Mesendoderm (in vitro differentiated cells): ENCODE results near the gene SIAH3.

Experiments used
- DNase-seq: peaks from one replicate; pipeline ENCODE4 v3.0.0; 2013
- H2AK5ac ChIP-seq: 2 replicates; pipeline ENCODE4 v1.6.1; 2013; ENCODE audit warnings: low read length, inconsistent platforms
- H2BK120ac ChIP-seq: 2 replicates; pipeline ENCODE4 v1.6.1; 2013; ENCODE audit warnings: low read depth, mild to moderate bottlenecking, low read length, moderate library complexity, mixed read lengths
- H2BK15ac ChIP-seq: replicated peaks from 2 replicates; pipeline ENCODE4 v1.6.1; 2013; ENCODE audit warnings: low read depth, mild to moderate bottlenecking, moderate library complexity
- H2BK5ac ChIP-seq: 2 replicates; pipeline ENCODE4 v1.6.1; 2013; ENCODE audit warnings: low read length, inconsistent platforms
- H3K18ac ChIP-seq: 2 replicates; pipeline ENCODE4 v1.6.1; 2013; ENCODE audit warnings: mild to moderate bottlenecking, low read length, mixed read lengths
- H3K23ac ChIP-seq: one replicate; pipeline ENCODE4 v1.6.1; 2013; ENCODE audit warnings: low read length
- H3K27ac ChIP-seq: 2 replicates; pipeline ENCODE4 v1.5.1; 2013; ENCODE audit warnings: low read depth, mild to moderate bottlenecking, inconsistent platforms, low read length, moderate library complexity
- H3K27me3 ChIP-seq: 2 replicates; pipeline ENCODE4 v1.6.1; 2013; ENCODE audit warnings: low read length, control low read depth, mild to moderate bottlenecking, inconsistent platforms; ENCODE audit not compliant: insufficient read depth, poor library complexity
- H3K36me3 ChIP-seq: 2 replicates; pipeline ENCODE4 v1.6.1; 2013; ENCODE audit warnings: low read length, inconsistent platforms; ENCODE audit not compliant: control insufficient read depth, insufficient read depth
- H3K4ac ChIP-seq: one replicate; pipeline ENCODE4 v1.6.1; 2013; ENCODE audit warnings: low read depth, mild to moderate bottlenecking, low read length, moderate library complexity
- H3K4me1 ChIP-seq: 2 replicates; pipeline ENCODE4 v1.6.1; 2013; ENCODE audit warnings: low read depth, low read length, inconsistent platforms; ENCODE audit not compliant: control insufficient read depth
- H3K4me2 ChIP-seq: 2 replicates; pipeline ENCODE4 v1.6.1; 2013; ENCODE audit warnings: low read length
- H3K4me3 ChIP-seq: 2 replicates; pipeline ENCODE4 v1.5.1; 2013; ENCODE audit warnings: mild to moderate bottlenecking, low read length
- H3K56ac ChIP-seq: one replicate; pipeline ENCODE4 v1.6.1; 2013; ENCODE audit warnings: low read length
- H3K79me1 ChIP-seq: 2 replicates; pipeline ENCODE4 v1.6.1; 2013; ENCODE audit warnings: low read length, inconsistent platforms
- H3K79me2 ChIP-seq: 2 replicates; pipeline ENCODE4 v1.6.1; 2013; ENCODE audit warnings: mild to moderate bottlenecking, low read length; ENCODE audit not compliant: control insufficient read depth, insufficient read depth
- H3K9ac ChIP-seq: 2 replicates; pipeline ENCODE4 v1.6.1; 2013; ENCODE audit warnings: low read length, inconsistent platforms
- H4K5ac ChIP-seq: one replicate; pipeline ENCODE4 v1.6.1; 2013; ENCODE audit warnings: low read length
- H4K8ac ChIP-seq: one replicate; pipeline ENCODE4 v1.6.1; 2013; ENCODE audit warnings: low read depth, mild to moderate bottlenecking, control low read depth, low read length, moderate library complexity
- whole genome bisulfite sequencing: extraction: QIAGEN DNeasy Blood & Tissue Kit; methylation state at CpG from one replicate; pipeline ENCODE4 v1.1.7; 2013; ENCODE audit warnings: low lambda C conversion rate, missing lambda C conversion rate; ENCODE audit not compliant: insufficient coverage; ENCODE audit errors: extremely low coverage; 5-methylcytosine and 5-hydroxymethylcytosine counted together

The SIAH3 gene

DNA sequence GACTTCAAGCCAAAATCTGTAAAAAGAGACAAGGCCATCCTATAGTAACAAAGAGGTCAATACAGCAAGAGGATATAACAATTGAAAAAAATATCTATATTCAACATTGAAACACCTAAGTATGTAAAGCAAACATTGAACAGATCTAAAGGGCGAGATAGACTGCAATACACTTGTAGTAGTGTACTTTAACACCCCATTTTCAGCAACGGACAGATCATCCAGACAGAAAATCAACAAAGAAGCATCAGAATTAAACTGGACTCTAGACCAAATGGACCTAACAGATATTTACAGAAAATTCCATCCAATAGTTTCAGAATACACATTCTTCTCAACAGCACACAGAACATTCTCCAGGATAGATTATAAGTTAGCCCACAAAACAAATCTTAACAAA lies 28.7 kb upstream of the SIAH3 start:
- Histone ChIP-seq H3K79me1 (no peaks in the 10 kb centered on the region), H3K27ac (no peak overlapping the region), H4K8ac (no peak overlapping the region), H3K18ac (no peak overlapping the region), H3K56ac (no peak overlapping the region), H3K27me3 (no peaks in the 10 kb centered on the region), H2BK120ac (no peak overlapping the region), H3K36me3 (no peaks in the 10 kb centered on the region), H3K4me3 (no peak overlapping the region), H3K23ac (no peak overlapping the region), H3K9ac (no peak overlapping the region), H3K79me2 (no peaks in the 10 kb centered on the region), H2BK15ac (no peak overlapping the region), H2AK5ac (no peak overlapping the region), H4K5ac (no peak overlapping the region), H3K4ac (no peak overlapping the region), H3K4me2 (no peak overlapping the region), H2BK5ac (no peak overlapping the region), H3K4me1 (peaks cover 8% of the 10 kb centered on the region)
- no CpG with 5 or more reads among the region's 2 CpGs for WGBS
- no peak for DNase-seq

DNA sequence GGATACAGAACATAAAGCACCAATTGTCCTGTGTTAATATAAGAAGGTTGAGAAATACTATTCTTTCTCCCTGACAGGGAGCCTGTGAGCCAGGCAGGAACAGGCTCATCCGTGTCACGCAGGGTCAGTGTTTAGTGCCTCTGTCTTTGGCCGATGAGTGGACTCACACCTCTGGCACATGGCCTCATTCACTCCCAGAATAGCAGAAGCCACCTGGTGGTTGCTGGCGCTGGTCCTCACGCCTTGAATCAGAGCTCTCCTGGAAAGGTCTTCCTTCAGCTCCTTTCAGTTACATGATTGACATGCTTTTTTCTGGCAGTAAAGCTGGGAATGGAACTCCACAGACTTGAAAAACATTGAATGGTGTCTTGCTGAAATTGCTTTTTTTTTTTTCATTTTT lies 28.1 kb upstream of the SIAH3 start:
- no CpG with 5 or more reads among the region's 5 CpGs for WGBS
- H3K36me3 ChIP-seq, result no peaks in the 10 kb centered on the region
- H3K18ac ChIP-seq, result no peak overlapping the region
- no peak overlapping the region for H3K4ac ChIP-seq
- H2BK5ac ChIP-seq, result no peak overlapping the region
- DNase-seq, result peak; percentile 75
- H2BK120ac ChIP-seq, result no peak overlapping the region
- H3K4me2 ChIP-seq, result no peak overlapping the region
- peaks cover 8% of the 10 kb centered on the region for H3K4me1 ChIP-seq
- H3K79me1 ChIP-seq, result no peaks in the 10 kb centered on the region
- H2BK15ac ChIP-seq, result no peak overlapping the region
- H3K79me2 ChIP-seq, result no peaks in the 10 kb centered on the region
- H3K27ac ChIP-seq, result no peak overlapping the region
- no peak overlapping the region for H2AK5ac ChIP-seq
- no peak overlapping the region for H3K9ac ChIP-seq
- H3K23ac ChIP-seq, result no peak overlapping the region
- no peak overlapping the region for H4K8ac ChIP-seq
- no peaks in the 10 kb centered on the region for H3K27me3 ChIP-seq
- H3K56ac ChIP-seq, result no peak overlapping the region
- no peak overlapping the region for H3K4me3 ChIP-seq
- no peak overlapping the region for H4K5ac ChIP-seq

DNA sequence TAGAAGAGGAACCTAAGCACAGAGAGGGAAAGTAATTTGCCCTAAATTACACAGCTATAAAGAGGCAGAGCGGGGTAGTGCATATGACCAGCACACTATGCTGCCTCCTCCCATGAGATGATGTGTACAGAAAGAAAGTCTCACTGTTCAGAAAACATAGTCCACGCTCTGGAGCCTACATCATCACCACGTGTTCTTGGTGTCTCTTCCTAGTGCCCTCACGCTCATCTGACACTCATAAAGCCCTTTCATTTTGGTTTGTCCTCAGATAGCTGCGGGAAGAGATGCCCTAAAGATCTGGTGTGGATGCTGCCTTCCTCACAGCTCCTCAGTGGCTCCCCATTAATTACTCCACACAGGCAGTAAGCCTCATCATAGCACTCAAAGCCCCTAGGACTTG lies 27.4 kb upstream of the SIAH3 start:
- no peak overlapping the region for H3K18ac ChIP-seq
- no peak overlapping the region for H3K4me2 ChIP-seq
- no peaks in the 10 kb centered on the region for H3K79me2 ChIP-seq
- no peak for DNase-seq
- H2BK15ac ChIP-seq, result no peak overlapping the region
- peaks cover 8% of the 10 kb centered on the region for H3K4me1 ChIP-seq
- H3K79me1 ChIP-seq, result no peaks in the 10 kb centered on the region
- no peaks in the 10 kb centered on the region for H3K27me3 ChIP-seq
- H2BK120ac ChIP-seq, result no peak overlapping the region
- H4K5ac ChIP-seq, result no peak overlapping the region
- no CpG with 5 or more reads among the region's 5 CpGs for WGBS
- H3K23ac ChIP-seq, result no peak overlapping the region
- no peaks in the 10 kb centered on the region for H3K36me3 ChIP-seq
- H3K4ac ChIP-seq, result no peak overlapping the region
- H3K27ac ChIP-seq, result no peak overlapping the region
- H3K9ac ChIP-seq, result no peak overlapping the region
- no peak overlapping the region for H3K56ac ChIP-seq
- H3K4me3 ChIP-seq, result no peak overlapping the region
- H2AK5ac ChIP-seq, result peak overlapping the region; percentile 9
- H2BK5ac ChIP-seq, result no peak overlapping the region
- no peak overlapping the region for H4K8ac ChIP-seq

DNA sequence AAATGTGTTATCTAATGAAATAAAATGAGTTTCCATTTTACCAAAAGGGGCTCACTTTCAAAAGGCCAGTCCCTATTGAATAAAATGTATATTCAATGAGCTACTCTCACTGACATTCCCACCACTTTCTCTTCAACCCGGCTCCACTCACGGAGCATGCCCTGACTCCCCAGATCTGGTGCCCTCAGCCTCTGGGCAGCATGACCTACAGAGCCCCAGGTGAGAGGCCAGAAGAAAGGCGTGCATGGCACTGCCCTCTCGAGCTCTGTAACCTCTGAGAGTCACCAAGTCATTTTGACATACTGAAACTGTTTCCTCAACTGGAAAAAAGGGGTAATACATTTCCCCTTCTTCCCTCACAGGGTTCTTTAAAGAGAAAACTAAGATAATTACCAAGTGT lies 25.2 kb upstream of the SIAH3 start:
- no peak for DNase-seq
- H2BK5ac ChIP-seq, result no peak overlapping the region
- H2BK120ac ChIP-seq, result no peak overlapping the region
- no peak overlapping the region for H3K4me2 ChIP-seq
- H3K4me1 ChIP-seq, result peaks cover 2% of the 10 kb centered on the region
- no peak overlapping the region for H3K56ac ChIP-seq
- H3K18ac ChIP-seq, result no peak overlapping the region
- H3K4me3 ChIP-seq, result no peak overlapping the region
- no peak overlapping the region for H3K27ac ChIP-seq
- H3K79me1 ChIP-seq, result no peaks in the 10 kb centered on the region
- H3K4ac ChIP-seq, result no peak overlapping the region
- no peak overlapping the region for H3K23ac ChIP-seq
- no CpG with 5 or more reads among the region's 4 CpGs for WGBS
- H2BK15ac ChIP-seq, result no peak overlapping the region
- no peaks in the 10 kb centered on the region for H3K36me3 ChIP-seq
- no peak overlapping the region for H4K8ac ChIP-seq
- no peak overlapping the region for H3K9ac ChIP-seq
- H3K79me2 ChIP-seq, result no peaks in the 10 kb centered on the region
- H3K27me3 ChIP-seq, result no peaks in the 10 kb centered on the region
- H2AK5ac ChIP-seq, result no peak overlapping the region
- H4K5ac ChIP-seq, result no peak overlapping the region

DNA sequence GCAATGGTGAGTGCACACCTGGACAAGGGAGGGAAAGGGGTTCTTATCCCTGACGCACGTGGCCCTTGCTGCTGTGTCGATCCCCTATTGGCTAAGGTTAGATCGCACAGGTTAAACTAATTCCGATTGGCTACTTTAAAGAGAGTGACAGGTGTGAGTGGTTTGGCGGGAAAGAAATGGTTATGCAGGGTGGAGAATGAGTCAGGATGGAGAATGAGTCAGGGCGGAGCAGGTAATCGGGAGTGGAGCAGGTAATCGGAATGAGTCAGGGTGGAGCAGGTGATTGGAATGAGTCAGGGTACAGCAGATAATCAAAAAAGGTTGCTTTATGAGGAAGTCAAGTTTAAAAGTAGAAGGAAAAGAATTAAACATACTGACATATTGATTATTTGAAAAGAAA lies 24.4 kb upstream of the SIAH3 start:
- H4K8ac ChIP-seq, result no peak overlapping the region
- H3K36me3 ChIP-seq, result no peaks in the 10 kb centered on the region
- H3K9ac ChIP-seq, result no peak overlapping the region
- no peak overlapping the region for H2BK15ac ChIP-seq
- no peak overlapping the region for H2BK5ac ChIP-seq
- H3K27ac ChIP-seq, result no peak overlapping the region
- H3K4ac ChIP-seq, result no peak overlapping the region
- no peaks in the 10 kb centered on the region for H3K79me2 ChIP-seq
- WGBS, result no CpG with 5 or more reads among the region's 9 CpGs
- no peak overlapping the region for H3K18ac ChIP-seq
- H3K56ac ChIP-seq, result no peak overlapping the region
- no peak overlapping the region for H2AK5ac ChIP-seq
- no peak overlapping the region for H3K23ac ChIP-seq
- H4K5ac ChIP-seq, result no peak overlapping the region
- H3K27me3 ChIP-seq, result no peaks in the 10 kb centered on the region
- no peak overlapping the region for H2BK120ac ChIP-seq
- H3K4me1 ChIP-seq, result peaks cover 2% of the 10 kb centered on the region
- H3K4me3 ChIP-seq, result no peak overlapping the region
- H3K79me1 ChIP-seq, result no peaks in the 10 kb centered on the region
- peak; percentile 44 for DNase-seq
- H3K4me2 ChIP-seq, result no peak overlapping the region

DNA sequence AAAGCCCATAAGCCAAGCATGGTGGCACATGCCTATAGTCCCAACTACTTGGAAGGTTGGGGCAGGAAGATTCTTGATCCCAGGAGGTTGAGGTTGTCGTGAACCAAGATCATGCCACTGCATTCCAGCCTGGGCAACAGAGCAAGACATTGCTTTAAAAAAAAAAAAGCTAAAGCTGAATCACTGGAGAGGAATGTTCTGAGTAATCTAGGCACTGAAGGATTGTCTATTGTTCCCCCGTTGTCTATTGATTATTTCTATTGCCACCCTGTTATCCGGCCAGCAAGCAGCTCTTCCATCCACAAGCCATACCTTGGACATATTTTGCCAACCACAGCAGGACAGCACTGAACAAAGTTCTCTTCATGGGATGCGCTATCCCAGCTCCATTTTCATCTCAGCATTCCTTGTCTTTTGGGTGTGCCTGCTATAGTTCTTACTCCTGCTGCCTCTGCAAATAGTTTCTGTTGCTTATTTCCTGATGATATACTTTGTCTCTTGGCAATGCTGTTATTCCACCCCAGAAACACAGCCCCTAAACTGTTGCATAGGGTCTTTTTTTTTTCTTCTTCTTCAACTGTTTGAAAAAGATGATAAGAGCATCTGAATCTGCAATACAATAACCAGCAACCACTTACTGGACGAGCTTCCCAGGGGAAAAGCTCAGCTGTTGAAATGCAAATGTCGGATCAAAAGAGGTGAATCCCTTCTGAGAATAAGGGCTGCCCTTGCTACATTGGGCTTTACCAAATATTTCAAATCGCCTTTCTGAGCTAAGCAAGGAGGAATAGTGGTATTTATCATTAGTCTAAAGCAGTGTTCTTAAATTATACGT lies 22.2 kb upstream of the SIAH3 start:
- H2AK5ac ChIP-seq, result no peak overlapping the region
- H3K23ac ChIP-seq, result no peak overlapping the region
- DNase-seq, result peak; percentile 74

More for the DNA sequence above, 22.2 kb upstream of the SIAH3 start:
- no peak overlapping the region for H2BK120ac ChIP-seq
- no peak overlapping the region for H4K5ac ChIP-seq
- no peak overlapping the region for H3K9ac ChIP-seq
- no peaks in the 10 kb centered on the region for H3K79me2 ChIP-seq
- H3K27ac ChIP-seq, result no peak overlapping the region
- H3K36me3 ChIP-seq, result no peaks in the 10 kb centered on the region
- no peak overlapping the region for H3K4me2 ChIP-seq
- H4K8ac ChIP-seq, result no peak overlapping the region
- H2BK15ac ChIP-seq, result peak overlapping the region; percentile 15
- H3K4ac ChIP-seq, result no peak overlapping the region
- H3K27me3 ChIP-seq, result no peaks in the 10 kb centered on the region
- no peak overlapping the region for H3K56ac ChIP-seq
- WGBS, result no CpG with 5 or more reads among the region's 8 CpGs
- no peaks in the 10 kb centered on the region for H3K79me1 ChIP-seq
- no peak overlapping the region for H2BK5ac ChIP-seq
- no peak overlapping the region for H3K4me3 ChIP-seq
- H3K4me1 ChIP-seq, result peaks cover 2% of the 10 kb centered on the region
- H3K18ac ChIP-seq, result no peak overlapping the region
